ENCODE data around the gene ARPIN. TPM values are rescaled to one million over a fixed set of nuclear protein-coding genes. Genes with fewer than 3 reads are reported as not detected.

Gene ARPIN
- total RNA-seq, 1 experiment from 2014 or later = 3.5 TPM

GRCh38 chr15:89948796-89949195 is 36.0 kb upstream of the ARPIN start:
- Mint-ChIP-seq H3K36me3 (no peaks in the 10 kb centered on the region), H3K4me3 (no peak overlapping the region), H3K4me1 (0 out of 2 replicates have a peak, but pooled peaks cover 3% of the 10 kb centered on the region), H3K27me3 (ENCODE audit: low read depth) (no peaks in the 10 kb centered on the region), H3K27ac (no peak overlapping the region), H3K9me3 (peaks cover 16% of the 10 kb centered on the region)
- TF ChIP-seq NR2C2 (CRISPR knock-in tag; IDR thresholded peaks at IDR 0.05) = no peak
- no peak for TF ChIP-seq MXD4 (CRISPR knock-in tag; IDR thresholded peaks at IDR 0.05; ENCODE audit: borderline replicate concordance)
- TF ChIP-seq EMX1 (CRISPR knock-in tag; IDR thresholded peaks at IDR 0.05) = no peak
- TF ChIP-seq ZNF281 (CRISPR knock-in tag; IDR thresholded peaks at IDR 0.05) = no peak
- TF ChIP-seq ZNF396 (CRISPR knock-in tag; IDR thresholded peaks at IDR 0.05; ENCODE audit: borderline replicate concordance) = no peak
- TF ChIP-seq JUN (CRISPR knock-in tag; IDR thresholded peaks at IDR 0.05) = no peak
- no peak for TF ChIP-seq ZNF425 (CRISPR knock-in tag; conservative IDR thresholded peaks at IDR 0.05)
- no peak for TF ChIP-seq CTCF (IDR thresholded peaks at IDR 0.05)
- no peak for TF ChIP-seq ETV6 (CRISPR knock-in tag; IDR thresholded peaks at IDR 0.05)
- TF ChIP-seq AR (CRISPR knock-in tag; IDR thresholded peaks at IDR 0.05) = no peak
- TF ChIP-seq OVOL2 (CRISPR knock-in tag; IDR thresholded peaks at IDR 0.05; ENCODE audit: borderline replicate concordance) = no peak
- TF ChIP-seq TCF7 (CRISPR knock-in tag; IDR thresholded peaks at IDR 0.05; ENCODE audit: low read depth) = no peak
- TF ChIP-seq SOX15 (CRISPR knock-in tag; IDR thresholded peaks at IDR 0.05) = no peak
- no peak for TF ChIP-seq ERG (CRISPR knock-in tag; IDR thresholded peaks at IDR 0.05)
- no peak for TF ChIP-seq ATF6 (CRISPR knock-in tag; IDR thresholded peaks at IDR 0.05)
- POLR2A ChIA-PET = interaction anchor here (0.6 kb wide), 1 partner anchor 214 kb away, joined by 7 read pairs; no protein-coding TSS in a partner anchor
- ATAC-seq (no peak), DNase-seq (ENCODE audit: low spot score) (no peak)
- CTCF ChIA-PET = no interaction called here
